HG03095 (cell line): ENCODE results near the gene EME2.

Experiments
- ATAC-seq: cut with Tn5 transposase; IDR thresholded peaks from one replicate; pipeline ENCODE4 v1.9.1; 2021; ENCODE audit warnings: moderate library complexity; ENCODE audit not compliant: unreplicated experiment

EME2 gene

GRCh38 chr16:1777375-1778199, 5.0 kb downstream of the EME2 start:
- ATAC-seq: no peak

DNA sequence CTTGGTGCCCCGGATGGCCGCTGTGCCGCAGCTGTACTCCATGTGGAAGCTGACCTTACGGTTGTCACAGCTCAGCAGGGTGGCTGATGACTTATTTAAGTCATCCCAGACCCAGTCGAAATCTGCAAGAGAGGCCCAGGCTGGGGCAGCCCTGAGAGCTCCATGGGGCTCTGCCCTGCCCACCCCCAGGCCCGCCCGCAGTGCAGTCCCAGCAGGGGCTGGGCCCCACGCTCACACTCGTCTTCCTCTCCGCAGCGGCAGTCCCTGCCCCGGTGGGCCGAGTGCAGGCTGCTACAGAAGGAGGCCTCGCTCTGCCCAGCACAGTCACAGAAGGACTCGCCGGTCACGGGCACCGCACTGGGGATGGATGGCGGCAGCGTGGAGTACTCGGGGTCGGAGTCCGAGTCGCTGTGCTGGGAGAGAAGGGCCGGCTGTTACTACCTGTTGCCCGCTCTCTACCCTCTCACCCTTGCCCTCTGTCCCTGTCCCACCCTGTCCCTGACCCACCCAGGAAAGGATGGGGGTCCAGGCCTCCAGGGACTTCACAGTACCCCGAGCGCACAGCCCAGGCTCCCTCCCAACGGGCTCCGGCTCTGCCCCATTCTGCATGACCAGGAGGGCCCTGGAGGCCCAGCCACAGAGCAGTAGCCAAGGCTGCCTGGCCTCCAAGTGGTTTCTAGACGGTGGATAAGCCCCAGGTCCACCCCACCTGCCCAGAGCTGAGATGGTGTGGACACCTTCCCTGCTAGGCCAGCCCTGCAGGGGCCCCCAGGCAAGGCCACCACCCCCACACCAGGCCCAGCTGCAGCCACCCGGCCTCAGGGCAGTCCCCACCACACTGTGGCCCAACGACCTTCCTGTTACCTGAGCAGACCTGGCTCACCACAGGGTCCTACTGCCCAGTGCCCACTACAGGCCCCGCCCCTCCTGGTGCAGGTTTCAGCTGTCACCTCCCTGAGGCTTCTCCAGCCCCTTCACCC, 5.9 kb downstream of the EME2 start:
- ATAC-seq: no peak

- ATAC-seq: no peak
Observed at GRCh38 chr16:1779234-1779701, 6.7 kb downstream of the EME2 start.

- ATAC-seq: no peak
Observed at GRCh38 chr16:1779741-1780676, 7.4 kb downstream of the EME2 start.

DNA sequence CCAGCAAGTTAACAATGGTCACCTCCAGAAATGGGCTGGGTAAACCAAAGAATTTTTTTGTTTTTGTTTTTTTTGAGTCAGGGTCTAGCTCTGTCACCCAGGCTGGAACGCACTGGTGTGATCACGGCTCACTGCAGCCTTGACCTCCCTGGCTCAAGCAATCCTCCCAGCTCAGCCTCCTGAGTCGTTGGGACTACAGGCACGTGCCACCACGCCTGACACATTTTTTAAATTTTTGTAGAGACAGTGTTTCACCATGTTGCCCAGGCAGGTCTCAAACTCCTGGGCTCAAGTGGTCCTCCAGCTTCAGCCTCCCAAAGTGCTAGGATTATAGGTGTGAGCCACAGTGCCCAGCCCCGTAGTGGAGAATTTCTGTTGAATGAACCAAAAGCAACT, 8.1 kb downstream of the EME2 start:
- no peak for ATAC-seq

DNA sequence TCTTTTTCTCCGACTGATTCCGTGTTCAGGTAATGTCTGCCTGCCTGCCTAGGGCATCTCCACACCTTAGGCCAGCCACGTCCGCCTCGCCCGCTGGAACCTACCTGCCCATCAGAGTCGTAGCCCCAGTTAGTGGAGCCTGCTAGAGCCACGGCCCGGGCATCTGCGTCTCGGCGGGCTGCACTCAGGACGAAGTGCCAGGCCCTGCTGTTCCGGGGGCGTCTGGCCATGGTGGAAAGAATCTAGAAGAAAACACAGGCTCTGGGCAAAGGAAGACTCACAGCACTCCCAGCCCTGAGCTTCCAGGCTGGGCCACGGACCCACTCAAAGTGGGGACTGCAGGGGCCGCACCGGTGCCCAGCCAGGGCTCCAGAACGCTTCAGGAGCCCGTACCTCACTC, 8.6 kb downstream of the EME2 start:
- ATAC-seq: no peak

- ATAC-seq: no peak
Observed at GRCh38 chr16:1781758-1782407, 9.3 kb downstream of the EME2 start.

DNA sequence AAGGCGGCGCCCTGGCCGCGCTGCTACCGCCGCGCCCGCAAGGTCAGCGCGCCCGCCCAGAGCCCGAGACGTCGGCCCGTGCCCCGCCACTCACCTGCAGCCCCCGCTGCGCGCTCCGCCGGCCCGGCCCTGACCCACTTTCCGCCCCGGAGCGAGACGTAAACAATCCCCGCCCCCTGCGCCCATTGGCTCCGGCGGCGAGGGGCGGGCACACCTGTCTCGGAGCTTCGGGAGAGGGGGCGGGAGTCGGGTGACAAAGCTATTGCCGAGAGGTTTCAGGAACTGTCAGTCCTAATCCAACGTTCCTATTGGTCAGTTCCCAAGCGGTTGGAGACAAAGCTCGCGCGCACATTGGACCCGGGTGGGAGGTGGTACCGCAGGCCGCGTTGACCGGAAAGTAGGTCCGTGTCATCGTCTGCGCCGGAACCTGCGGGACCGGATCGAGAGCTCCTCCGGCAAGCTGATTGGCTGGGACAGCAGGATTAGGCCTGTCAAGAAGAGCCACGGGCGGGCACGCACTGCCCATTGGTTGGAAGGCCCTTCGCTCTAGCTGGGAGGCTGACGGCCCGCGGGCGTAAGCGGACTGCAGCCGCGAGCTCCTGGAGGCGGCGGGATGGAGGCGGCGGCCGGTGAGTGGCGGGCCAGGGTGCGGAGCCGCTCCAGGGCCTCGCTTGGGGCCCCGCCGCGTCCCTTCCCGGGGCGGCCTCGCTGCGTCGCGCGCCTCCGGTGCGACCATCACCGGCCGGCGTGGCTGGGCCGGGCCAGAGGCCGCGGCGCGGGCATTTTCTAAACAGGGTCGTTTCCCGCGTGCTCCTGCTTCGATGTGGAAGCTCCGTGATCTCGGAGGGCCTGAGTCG, 10.0 kb downstream of the EME2 start, which contains the start of the genes NUBP2 and SPSB3:
Gene NUBP2, plus strand, starts transcription at position 553 of the 857 bp plus-strand sequence. Its CDS starts 61 bp downstream, at position 614.
Gene SPSB3, minus strand, starts transcription at position 164 of the 857 bp plus-strand sequence. CDS start 1,088 bp downstream, outside the sequence.
- peak; percentile 73 for ATAC-seq

DNA sequence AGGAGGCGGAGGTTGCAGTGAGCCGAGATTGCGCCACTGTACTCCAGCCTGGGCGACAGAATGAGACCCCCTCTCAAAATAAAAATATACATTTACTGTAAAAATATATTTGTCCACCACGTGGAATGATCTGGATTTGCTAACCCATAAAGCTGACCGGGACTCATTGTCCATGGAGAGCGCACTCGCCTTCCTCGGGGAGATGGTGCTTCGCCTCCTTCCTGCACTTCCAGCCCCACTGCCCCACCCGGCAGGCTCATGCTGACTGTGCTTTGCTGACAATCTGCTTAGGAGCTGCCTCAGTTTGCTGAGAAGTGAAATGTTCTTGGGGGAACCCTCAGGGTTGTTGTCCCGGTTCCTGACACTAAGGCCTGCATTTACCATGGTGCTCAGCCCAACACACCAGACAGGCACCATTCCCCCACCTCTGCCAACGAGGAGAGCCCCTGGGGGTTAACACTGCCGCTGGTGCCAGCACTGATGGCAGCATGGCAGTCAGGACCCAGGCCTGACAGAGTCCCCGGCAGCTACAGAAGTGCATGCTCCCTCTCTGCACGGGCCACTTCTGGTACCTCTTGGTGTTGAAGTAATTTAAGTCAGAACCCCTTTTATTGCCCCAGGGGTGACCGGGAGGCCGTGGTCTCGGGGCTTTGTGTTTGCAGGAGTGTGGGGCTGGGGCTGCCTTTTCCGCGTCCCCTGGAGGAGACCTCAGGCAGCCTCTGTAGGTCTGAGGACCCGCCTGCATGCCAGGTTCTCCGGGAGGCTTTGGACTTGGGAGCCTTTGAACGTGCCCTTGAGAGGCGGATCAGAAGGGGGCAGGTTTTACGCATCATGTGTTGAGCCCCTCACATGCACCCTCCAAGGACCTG, 12.6 kb downstream of the EME2 start:
- no peak for ATAC-seq

GRCh38 chr16:1785846-1786170, 13.2 kb downstream of the EME2 start:
- ATAC-seq: no peak

DNA sequence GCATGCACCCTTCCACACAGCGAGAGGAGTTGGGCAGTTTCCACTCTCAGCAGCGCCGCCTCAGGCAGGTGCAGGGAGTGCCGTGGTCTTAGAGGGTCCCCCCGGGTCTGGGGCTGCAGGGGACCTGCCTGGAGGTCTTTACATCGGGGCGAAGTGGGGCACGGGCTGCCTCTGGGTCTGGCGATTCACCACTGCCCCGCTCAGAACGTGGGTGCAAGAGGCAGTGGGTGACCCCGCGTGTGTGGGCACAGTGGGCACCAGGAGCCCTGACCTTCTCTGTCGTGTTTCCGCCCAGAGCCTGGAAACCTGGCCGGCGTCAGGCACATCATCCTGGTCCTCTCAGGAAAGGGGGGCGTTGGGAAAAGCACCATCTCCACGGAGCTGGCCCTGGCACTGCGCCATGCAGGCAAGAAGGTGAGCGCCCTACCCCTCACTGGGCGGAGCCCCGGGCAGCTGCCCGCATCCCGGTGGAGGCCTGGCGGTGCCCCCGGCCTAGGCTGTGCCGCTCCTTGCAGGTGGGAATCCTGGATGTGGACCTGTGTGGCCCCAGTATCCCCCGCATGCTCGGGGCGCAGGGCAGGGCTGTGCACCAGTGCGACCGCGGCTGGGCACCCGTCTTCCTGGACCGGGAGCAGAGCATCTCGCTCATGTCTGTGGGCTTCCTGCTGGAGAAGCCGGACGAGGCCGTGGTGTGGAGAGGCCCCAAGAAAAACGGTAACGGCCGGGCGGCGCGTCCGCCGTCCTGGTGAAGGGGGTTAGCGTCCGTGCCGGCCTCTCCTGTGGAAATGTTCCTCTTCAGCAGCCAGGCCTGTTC, 13.8 kb downstream of the EME2 start:
- no peak for ATAC-seq

- ATAC-seq: no peak
Observed at GRCh38 chr16:1787056-1787321, 14.4 kb downstream of the EME2 start.

GRCh38 chr16:1787322-1788094, 14.9 kb downstream of the EME2 start:
- ATAC-seq: no peak

DNA sequence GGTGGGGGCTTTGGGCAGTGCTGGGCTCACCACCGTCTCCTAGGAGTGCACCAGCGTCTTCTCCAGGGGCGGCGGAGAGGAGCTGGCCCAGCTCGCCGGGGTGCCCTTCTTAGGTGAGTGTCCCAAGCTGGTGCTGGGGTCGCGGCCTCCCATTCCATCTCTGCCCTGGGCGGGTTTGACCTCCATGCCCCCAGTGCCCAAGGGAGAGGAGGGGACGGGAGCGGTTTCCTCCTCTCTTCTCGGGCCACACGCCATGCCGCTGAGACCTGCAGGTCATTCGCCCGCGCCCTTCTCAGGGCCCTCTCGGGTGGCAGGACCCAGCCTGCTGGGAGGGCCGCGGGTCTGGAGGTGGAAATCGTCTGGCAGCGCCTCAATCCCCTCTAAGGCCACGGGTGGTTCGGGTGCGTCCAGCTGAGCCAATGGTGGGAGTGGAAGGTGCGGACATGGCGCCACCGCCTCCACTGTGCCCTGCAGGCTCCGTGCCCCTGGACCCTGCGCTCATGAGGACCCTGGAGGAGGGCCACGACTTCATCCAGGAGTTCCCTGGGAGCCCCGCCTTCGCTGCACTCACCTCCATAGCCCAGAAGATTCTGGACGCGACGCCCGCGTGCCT, 15.6 kb downstream of the EME2 start:
- ATAC-seq: no peak

- ATAC-seq: no peak
Observed at GRCh38 chr16:1788708-1789100, 16.1 kb downstream of the EME2 start.

GRCh38 chr16:1789643-1790045, 17.0 kb downstream of the EME2 start:
- no peak for ATAC-seq
